ENCODE results near the gene SMCO3.
"Not testable (repeated sequence)": the region's sequence is repeated elsewhere in the genome, so short reads cannot be mapped to it uniquely, and the experiment has no call there.

The SMCO3 gene

DNA sequence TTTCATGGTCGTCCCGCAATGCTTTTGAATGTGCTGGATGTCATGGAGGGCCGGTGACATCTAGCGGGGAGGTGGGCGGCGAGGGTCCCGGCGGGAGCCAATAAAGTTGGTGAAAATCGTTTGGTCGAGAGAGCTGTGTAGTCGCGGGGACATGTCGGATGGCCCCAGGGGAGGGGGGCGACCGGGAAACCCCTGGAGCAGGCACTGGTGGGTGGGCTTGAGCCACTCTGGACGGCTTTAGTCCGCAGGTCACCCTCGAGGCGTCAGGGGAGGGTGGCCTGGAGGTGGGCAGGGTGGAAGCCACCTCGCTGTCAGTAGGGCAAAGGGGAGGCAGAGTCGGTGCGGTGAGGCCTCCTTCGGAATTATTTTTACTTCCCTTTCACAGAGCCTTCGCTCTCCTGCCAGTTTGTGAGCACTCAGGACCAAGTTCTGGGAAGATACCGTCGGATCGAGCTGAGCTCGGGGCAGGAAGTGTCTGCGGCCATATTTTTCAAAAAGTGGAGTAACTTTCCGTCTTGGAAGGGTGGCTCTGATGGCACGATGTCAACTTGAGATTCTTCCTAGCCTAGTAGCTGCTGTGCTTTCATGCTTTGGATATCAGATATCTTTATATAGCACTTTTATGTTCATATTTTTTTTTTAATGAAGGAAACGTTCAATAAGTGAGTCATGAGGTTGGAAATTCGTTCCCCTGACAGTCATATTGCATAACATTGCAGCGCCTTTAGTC is 38.9 kb downstream of the SMCO3 start:
- DNase-seq (ENCODE audit: low read depth) = no peak

DNA sequence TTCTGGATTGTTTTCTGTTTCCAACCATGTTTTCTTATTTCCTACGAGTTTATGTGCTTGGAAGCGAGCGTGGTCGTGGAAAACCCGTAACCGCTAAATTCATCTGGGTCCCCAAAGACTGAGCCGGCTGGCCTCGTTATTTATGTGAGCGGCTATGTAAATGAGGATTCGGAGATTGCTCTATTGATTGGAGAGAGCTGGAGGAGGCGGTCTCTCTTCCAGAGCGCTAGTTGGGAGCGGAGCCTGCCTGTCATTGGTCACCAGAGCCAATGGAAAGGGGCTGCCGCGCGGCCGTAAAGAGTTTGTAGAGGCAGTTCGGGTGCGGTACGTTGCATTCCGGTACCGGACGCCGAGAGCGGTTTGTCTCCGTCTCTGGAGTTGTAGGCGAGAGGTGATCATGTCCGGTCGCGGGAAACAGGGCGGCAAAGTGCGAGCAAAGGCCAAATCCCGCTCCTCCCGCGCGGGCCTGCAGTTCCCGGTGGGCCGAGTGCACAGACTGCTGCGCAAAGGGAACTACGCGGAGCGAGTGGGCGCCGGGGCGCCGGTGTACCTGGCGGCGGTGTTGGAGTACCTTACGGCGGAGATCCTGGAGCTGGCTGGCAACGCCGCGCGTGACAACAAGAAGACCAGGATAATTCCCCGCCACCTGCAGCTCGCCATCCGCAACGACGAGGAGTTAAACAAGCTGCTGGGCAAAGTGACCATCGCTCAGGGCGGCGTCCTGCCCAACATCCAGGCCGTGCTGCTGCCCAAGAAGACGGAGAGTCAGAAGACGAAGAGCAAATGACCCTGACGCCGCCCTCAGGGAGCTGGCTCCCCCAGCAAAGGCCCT is 39.7 kb downstream of the SMCO3 start:
- DNase-seq (ENCODE audit: low read depth) = peak; percentile 96

DNA sequence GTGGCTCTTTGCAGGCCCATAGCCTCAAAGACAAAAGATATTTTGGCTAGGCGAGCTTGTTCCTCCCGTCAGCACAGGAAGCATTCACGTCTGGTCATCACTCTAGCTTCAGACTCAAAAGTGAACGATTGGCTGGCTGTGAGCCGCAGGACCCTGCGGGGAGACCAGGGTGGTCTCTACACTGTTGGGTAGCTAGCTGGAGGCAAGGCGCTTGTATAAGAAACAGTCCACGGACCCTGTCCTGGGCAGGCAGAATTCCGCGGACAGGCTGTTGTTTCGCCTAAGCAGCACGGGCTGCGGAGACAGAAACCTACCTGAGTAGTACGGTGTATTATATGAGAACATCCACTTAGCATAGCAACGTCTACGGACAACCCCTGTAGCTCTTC is 40.3 kb downstream of the SMCO3 start:
- DNase-seq (ENCODE audit: low read depth) = no peak

DNA sequence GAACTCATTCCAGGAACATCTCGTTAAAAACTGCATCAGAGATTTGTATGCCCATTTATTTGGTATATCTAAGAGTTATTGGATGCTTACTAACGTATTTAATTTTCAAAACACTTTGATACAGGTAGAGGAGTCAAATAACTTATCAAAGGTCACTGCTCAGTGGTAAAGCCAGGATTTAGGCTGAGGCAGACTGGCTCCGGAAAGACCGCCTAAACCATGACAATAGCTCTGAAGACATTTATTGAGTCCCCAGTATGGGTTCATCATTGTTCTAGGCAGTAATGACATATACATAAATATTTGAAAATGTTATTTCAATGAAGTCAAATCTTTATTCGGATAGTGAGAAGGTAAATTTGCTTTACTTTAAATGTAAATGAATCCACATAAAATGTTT is 41.0 kb downstream of the SMCO3 start:
- DNase-seq (ENCODE audit: low read depth) = no peak

DNA sequence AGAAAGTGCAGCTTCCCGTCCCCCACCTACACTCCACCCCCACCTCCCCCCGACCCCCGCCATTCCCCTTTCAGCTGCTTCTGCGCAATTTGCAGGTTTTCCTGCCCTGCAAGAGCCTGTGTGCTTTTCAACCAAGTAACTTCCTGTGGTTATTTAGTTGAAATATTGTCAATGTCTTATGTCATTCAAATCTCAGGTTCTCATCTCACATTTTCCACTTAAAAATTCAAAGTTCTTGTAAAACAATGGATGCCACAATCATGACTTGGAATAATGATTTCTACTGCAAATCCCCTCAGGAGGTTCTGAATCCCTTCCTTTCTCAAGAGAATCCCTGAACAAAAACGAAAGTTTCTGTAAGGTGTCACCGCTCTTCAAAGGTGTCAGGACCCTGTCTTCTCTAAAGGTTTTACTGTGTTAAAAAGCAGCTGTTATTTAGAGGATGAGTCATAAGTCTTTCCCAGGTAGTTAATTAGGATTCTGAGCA is 42.3 kb downstream of the SMCO3 start:
- DNase-seq (ENCODE audit: low read depth) = no peak

DNA sequence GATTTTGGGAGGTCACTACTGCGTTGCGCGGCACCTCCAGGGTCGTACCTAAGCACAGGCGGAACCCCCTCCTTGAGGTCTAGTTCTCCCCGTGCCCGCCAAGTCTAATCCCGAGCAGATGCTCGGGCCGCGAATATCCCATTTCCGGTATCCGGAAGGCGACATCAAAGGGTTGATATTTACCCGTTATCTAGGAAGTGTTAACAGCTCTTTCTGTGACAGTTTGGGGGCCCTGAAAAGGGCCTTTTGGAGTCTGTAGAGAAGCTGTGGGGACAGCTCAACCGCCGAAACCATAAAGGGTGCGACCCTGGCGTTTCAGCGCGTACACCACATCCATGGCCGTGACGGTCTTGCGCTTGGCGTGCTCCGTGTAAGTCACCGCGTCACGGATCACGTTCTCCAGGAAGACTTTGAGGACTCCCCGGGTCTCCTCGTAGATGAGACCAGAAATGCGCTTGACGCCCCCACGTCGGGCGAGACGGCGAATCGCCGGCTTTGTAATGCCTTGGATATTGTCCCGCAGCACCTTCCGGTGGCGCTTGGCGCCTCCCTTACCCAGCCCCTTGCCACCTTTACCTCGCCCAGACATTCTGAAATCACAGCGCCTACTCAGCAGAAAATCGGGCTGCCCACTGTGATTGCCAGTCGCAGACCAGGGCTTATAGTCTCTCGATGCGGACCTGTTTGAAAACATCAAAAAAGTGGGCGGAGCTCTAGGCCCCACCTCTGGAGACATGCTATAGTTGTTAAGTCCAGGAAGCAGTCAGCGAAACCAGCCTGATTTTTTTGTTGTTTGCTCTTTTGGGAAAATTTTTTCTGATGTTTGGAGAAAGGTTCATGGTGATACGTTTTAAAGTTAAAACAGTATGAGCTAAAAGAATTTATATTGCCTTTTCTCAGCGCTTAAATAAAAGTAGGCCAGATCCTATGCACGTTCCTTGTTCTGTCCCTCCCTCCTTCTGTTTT is 43.2 kb downstream of the SMCO3 start:
- peak; percentile 93 for DNase-seq (ENCODE audit: low read depth)

DNA sequence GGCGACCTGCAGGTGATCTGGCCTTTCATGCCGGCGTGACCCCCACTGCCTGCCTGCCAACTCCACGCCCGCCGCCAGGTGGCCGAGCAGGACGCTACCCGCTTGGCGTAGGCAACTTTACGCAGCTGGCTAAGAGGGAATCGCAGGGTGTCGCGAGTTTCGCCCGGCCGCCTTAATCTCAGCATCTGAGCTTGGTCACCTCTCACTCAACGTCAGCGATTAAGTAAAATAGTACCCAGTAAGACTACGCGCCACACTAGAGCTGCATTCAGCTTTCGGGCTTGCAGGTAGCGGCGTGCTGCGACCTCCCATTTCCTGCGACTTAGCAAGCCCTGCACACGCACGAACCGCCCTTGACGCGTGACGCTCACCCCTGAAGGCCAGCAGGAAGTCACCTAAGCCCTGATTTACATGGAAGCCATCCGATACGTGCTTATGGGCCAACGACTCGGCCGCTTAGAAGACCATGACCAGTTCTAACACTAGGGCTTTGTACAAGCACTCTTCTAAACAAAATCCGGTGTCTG is 44.0 kb downstream of the SMCO3 start:
- DNase-seq (ENCODE audit: low read depth) = peak; percentile 63

DNA sequence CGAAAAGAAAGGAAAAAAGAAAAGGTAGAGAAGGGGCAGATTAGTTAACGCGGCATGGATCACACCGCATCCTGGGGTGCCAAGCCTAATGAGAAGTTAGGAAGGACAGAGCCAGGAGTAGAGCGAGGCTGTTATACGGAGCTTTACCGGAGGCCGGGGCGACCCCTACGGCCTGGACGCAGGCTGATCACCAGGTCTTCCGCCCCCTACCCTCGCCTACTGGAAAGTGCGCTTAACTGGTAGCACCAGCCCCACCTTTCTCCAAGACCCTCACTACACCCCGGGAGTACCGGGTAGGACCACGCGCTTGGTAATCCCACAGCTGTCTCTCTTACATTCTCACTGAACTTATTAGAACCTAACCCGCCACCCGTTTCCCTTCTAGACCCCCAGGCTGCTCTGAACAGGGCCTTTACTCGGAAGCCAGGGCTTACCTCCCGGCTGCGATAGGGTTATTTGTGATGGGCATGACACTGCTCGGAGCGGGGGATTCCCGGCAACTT is 44.5 kb downstream of the SMCO3 start:
- DNase-seq (ENCODE audit: low read depth) = peak; percentile 31

DNA sequence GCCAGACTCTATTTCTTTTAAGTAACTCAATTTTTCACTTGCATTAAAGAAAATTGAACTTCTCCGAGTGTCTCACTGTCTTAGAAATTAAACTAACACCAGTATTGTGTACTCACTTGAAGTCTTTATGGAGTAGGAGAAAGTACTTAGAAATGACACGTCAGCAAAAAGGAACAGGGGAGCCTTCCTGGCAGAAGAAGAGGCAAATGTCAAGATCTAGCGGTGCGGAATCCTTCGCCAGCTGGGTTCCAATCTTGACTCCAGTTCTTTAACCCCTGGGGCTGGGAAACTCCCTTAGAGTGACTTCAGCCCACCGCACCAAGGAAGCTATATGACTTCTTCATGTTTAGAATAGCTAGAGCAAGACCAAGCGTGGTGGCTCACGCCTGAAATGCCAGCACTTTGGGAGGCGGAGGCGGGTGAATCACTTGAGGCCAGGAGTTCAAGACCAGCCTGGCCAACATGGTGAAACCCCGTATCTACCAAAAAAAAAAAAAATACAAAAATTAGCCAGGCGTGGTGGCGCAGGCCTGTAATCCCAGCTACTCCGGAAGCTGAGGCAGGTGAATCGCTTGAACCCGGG is 45.1 kb downstream of the SMCO3 start:
- DNase-seq (ENCODE audit: low read depth) = peak; percentile 37

DNA sequence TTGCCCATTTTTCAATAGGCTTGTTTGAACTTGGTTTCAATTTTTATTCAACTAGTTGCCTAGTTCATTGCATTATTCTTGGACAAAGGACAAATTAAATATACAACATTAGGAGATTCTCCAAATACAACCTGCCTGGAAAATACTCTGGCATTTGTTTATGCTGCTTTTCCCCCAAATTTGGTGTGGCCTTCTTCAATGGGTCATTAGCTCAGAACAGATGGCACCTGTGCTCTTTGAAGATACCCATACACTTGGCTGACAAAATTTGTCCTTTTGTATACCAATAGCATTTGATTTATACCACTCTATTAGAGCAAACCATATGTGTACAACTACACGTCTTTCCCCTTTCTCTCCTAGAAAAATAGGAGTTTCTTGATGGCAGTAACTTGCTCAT is 46.4 kb downstream of the SMCO3 start:
- DNase-seq (ENCODE audit: low read depth) = no peak

- DNase-seq (ENCODE audit: low read depth) = no peak
Measured at GRCh38 chr12:14766649-14767215, 47.2 kb downstream of the SMCO3 start.

GRCh38 chr12:14766020-14766419 is 48.0 kb downstream of the SMCO3 start:
- DNase-seq (ENCODE audit: low read depth) = not testable (repeated sequence)

DNA sequence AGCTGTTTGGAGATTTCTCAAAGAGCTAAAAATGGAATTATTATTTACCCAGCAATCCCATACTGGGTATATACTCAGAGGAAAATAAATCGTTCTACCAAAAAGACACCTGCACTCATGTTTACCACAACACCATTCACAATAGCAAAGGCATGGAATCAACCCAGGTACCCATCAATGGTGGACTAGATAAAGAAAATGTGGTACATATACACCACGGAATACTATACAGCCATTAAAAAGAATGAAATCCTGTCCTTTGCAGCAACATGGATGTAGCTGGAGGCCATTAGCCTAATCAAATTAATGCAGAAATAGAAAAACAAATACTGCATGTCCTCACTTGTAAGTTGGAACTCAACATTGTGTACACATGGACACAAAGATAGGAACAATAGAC is 48.6 kb downstream of the SMCO3 start:
- no peak for DNase-seq (ENCODE audit: low read depth)

GRCh38 chr12:14759711-14760280 is 54.2 kb downstream of the SMCO3 start:
- DNase-seq (ENCODE audit: low read depth) = not testable (repeated sequence)

GRCh38 chr12:14756334-14757143 is 57.4 kb downstream of the SMCO3 start:
- peak; percentile 44 for DNase-seq (ENCODE audit: low read depth)

Measured in amniotic epithelial cell (primary cell).